LNCAP (cell line): ENCODE data around the gene KCTD17.

Source experiments
- CTCF ChIP-seq: fragments of 450-650 bp; IDR thresholded peaks from 2 replicates; pipeline ENCODE4 v1.5.1; 2017; ENCODE audit warnings: mild to moderate bottlenecking

Gene KCTD17

DNA sequence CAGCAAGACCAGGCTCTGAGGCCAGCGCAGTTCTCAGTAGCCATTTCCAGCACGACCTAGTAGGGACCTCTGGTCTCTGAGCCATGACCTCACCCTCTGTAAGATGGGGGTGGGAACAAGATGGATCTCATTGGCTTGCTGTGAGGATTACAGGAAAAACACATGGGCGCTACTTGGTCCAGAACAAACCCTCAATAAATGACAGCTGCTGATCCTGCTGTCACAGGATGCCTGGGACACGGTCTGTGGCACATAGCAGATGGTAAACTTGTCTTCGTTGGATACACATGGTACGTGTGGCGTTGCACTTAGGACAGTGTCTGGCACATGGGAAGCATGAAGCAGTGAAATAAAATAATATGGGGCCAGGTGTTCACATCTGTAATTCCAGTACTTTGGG lies 4.5 kb upstream of the KCTD17 start:
- TF ChIP-seq CTCF: no peak

GRCh38 chr22:37048133-37048532 lies 3.4 kb upstream of the KCTD17 start:
- no peak for TF ChIP-seq CTCF

DNA sequence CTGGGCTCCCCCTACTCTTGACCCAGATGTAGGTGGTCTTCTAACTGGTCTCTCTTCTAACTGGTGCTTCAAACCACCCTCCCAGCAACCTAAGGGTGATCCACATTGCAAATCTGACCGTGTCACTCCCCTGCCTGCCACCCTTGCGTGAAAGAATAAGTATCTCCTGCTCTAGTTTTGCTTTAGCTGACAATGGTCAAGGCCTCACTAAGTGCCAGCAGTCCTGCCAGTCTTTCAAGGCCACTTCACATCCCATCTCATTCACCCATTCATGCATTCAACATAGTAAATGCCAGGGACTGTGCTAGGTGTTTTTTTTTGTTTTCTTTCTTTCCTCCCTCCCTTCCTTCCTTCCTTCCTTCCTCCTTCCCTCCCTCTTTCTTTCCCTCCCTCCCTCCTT lies 2.3 kb upstream of the KCTD17 start:
- TF ChIP-seq CTCF: no peak

- no peak for TF ChIP-seq CTCF
Observed at GRCh38 chr22:37050913-37051312, 629 bp upstream of the KCTD17 start.

DNA sequence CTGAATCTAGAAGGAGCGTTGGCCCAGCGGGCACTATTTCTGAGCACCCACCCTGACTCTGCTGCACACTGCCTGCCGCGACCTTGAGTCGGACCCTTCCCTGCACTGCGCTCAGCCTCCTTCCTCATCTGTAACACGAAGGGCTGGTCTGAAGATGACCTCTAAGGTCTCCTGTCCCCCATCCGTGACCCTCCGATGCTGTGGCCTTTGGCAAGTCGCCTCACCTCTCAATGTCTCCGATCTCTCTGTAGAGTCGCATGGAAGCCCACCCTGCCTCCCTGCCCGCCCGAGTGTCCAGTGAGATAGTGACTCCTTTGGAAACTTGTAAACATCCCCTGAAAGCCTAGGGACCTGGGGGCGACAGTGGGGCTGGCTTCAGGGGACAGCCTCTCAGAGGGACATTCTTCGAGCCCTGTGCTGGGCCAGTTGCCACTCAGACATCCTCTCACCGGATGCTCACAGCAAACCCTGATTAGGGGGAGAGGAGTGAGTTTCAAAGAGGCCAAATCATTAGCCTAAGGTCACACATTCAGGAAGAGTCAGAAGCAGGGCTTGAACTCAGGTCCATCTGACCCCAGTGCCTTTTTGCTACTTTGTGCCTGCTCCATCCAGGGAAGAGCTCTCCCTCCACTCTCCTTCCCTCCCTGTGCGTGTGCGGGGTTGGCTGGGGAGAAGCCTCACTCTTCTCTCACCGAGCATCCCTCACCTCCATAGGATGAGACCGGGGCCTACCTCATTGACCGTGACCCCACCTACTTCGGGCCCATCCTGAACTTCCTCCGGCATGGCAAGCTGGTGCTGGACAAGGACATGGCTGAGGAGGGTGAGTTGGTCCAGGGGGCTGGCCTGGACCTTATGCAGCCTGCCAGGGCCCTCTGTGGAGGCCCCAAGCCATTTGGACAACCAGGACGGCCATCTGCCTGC lies 1.1 kb downstream of the KCTD17 start:
- TF ChIP-seq CTCF: no peak

DNA sequence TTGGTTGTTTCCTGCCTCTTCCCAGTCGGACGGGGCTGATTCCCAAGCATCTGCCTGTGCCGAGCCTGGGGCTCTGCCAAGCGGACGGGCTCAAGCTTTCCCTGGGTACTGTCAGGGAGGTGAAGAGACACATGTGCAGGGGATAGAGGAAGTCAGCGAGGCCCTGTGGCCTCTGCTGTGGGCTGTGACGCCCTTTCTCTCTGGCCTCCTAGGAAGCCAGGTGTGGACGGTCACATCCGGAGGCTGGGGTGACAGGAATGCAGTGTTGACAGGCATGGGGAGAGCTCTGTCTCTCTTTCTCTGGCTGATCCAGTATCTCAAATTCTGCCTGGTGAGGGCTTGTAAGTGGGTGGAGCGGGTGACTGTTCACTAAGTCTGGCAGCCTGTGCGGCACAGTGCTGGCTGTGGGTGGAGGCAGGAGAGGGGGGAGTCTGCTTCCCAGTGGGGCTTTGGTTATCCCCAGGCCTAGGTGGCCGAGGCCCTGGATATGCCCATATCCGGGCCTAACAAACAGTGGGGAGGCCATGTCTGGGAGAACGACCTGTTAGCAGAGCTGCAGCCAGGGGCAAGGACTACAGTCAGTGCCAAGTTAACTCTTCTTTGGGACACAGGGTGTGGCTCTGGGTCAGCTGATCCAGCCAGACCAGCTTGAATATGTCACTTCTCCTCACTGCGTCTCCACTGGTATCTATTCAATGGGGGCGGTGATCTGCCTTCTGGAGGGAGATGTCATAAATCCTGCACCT lies 1.9 kb downstream of the KCTD17 start:
- no peak for TF ChIP-seq CTCF

DNA sequence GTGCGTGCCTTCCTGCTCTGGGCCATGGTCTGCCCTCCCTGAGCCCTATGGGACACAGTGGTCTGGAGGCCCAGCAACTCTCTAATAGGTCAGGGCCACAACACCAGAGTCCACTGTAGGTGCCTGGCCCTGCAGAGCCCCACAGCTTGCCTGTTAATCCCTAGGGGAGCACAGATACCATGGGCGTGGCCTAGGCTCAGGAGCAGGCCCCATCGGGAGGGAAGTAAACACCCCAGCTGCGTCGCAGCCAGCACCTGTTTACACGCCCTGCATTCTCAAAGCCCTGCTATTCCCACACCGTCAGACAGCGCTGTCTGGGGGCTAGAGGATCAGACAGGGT lies 2.5 kb downstream of the KCTD17 start:
- TF ChIP-seq CTCF: no peak
